Amniotic epithelial cell (primary cell): ENCODE data around the gene CNTD1.
"Not testable (repeated sequence)": the region's sequence is repeated elsewhere in the genome, so short reads cannot be mapped to it uniquely, and the experiment has no call there.

Source experiments
- DNase-seq: peaks from one replicate; pipeline ENCODE4 v3.0.0-alpha.2; 2010; ENCODE audit warnings: low read depth

The CNTD1 gene

GRCh38 chr17:42846594-42847280 lies 48.1 kb downstream of the CNTD1 start:
- peak; percentile 70 for DNase-seq

GRCh38 chr17:42848093-42848492 lies 49.4 kb downstream of the CNTD1 start:
- DNase-seq, result no peak

GRCh38 chr17:42849031-42849430 lies 50.4 kb downstream of the CNTD1 start:
- DNase-seq, result no peak

GRCh38 chr17:42849451-42850181 lies 51.0 kb downstream of the CNTD1 start:
- DNase-seq, result no peak

GRCh38 chr17:42850954-42851353 lies 52.3 kb downstream of the CNTD1 start, which contains the start of gene AOC3:
TSS of gene AOC3 (plus strand) at chr17:42851199. CDS start at chr17:42851344, 145 bp downstream.
- DNase-seq, result no peak

GRCh38 chr17:42851371-42852240 lies 52.9 kb downstream of the CNTD1 start:
- DNase-seq, result not testable (repeated sequence)

GRCh38 chr17:42852351-42852750 lies 53.7 kb downstream of the CNTD1 start:
- no peak for DNase-seq

GRCh38 chr17:42853004-42853403 lies 54.3 kb downstream of the CNTD1 start:
- no peak for DNase-seq

- no peak for DNase-seq
Observed at GRCh38 chr17:42853597-42853967, 54.9 kb downstream of the CNTD1 start.

- DNase-seq, result no peak
Observed at GRCh38 chr17:42853968-42854790, 55.5 kb downstream of the CNTD1 start.

- no peak for DNase-seq
Observed at GRCh38 chr17:42855048-42855596, 56.5 kb downstream of the CNTD1 start.

GRCh38 chr17:42856093-42856492 lies 57.4 kb downstream of the CNTD1 start:
- DNase-seq, result not testable (repeated sequence)

- DNase-seq, result not testable (repeated sequence)
Observed at GRCh38 chr17:42856516-42856915, 57.9 kb downstream of the CNTD1 start.

GRCh38 chr17:42857389-42857788 lies 58.7 kb downstream of the CNTD1 start:
- no peak for DNase-seq
